ENCODE results near the gene INHA. TPM values are rescaled to one million over a fixed set of nuclear protein-coding genes. Genes with fewer than 3 reads are reported as not detected.

INHA gene
- total RNA-seq, 1 experiment from 2014 or later, result 0.31 TPM

- Histone ChIP-seq H3K4me1 (ENCODE audit: insufficient read depth, low read length) (peaks cover 5% of the 10 kb centered on the region; the same call in 1 of the 2 replicates), H4K5ac (ENCODE audit: insufficient read length, low read depth, low read length) (no peak overlapping the region), H3K14ac (ENCODE audit: insufficient read depth, low read length) (no peak overlapping the region), H2BK12ac (ENCODE audit: insufficient read length, low read depth, low read length) (no peak overlapping the region), H2AFZ (ENCODE audit: low read length) (no peak overlapping the region), H3K23me2 (ENCODE audit: insufficient read length, low read depth, low read length, poor library complexity, severe bottlenecking) (peaks cover 4% of the 10 kb centered on the region), H3K27me3 (ENCODE audit: insufficient read depth, low read length) (no peaks in the 10 kb centered on the region; the same call in 1 of the 2 replicates), H2BK15ac (ENCODE audit: low read depth, low read length) (no peak overlapping the region), H4K91ac (ENCODE audit: insufficient read length, low read depth, low read length) (no peak overlapping the region), H3K9me3 (ENCODE audit: control insufficient read depth, low read depth, low read length) (no peaks in the 10 kb centered on the region), H2BK5ac (ENCODE audit: insufficient read length, low read length) (no peak overlapping the region), H2AK5ac (ENCODE audit: insufficient read length, low read length) (no peak overlapping the region), H3K56ac (ENCODE audit: insufficient read length, low read depth, low read length) (no peak overlapping the region), H4K8ac (replicated peaks; ENCODE audit: insufficient read length, low read depth, low read length) (no peak overlapping the region), H3K27ac (ENCODE audit: insufficient read length, low read depth, low read length) (no peak overlapping the region), H3K79me2 (ENCODE audit: insufficient read depth, low read length) (no peaks in the 10 kb centered on the region), H2BK120ac (ENCODE audit: low read depth, low read length, poor library complexity, severe bottlenecking) (no peak overlapping the region), H3K9ac (ENCODE audit: extremely low read depth, insufficient read length, low read length) (no peak overlapping the region), H3T11ph (ENCODE audit: low read length) (no peak overlapping the region), H4K20me1 (ENCODE audit: control insufficient read depth, insufficient read depth, insufficient read length) (no peaks in the 10 kb centered on the region), H2BK20ac (ENCODE audit: low read depth, low read length, poor library complexity, severe bottlenecking) (no peak overlapping the region), H3K18ac (ENCODE audit: insufficient read length, low read depth, low read length) (no peak overlapping the region), H3K23ac (ENCODE audit: insufficient read length, low read depth, low read length) (no peak overlapping the region), H3K79me1 (ENCODE audit: insufficient read depth, low read depth, low read length, poor library complexity, severe bottlenecking) (no peaks in the 10 kb centered on the region), H3K4me2 (ENCODE audit: insufficient read depth, insufficient read length, low read length) (no peak overlapping the region), H3K4ac (ENCODE audit: low read depth, low read length) (no peak overlapping the region)
- TF ChIP-seq CTCF (conservative IDR thresholded peaks at IDR 0.05), result no peak
- no CpG with 5 or more reads among the region's 6 CpGs for WGBS (ENCODE audit: extremely low coverage, insufficient read length, low lambda C conversion rate)
- peak overlapping the region in 1 of 3 experiments; percentile 48; a peak in 1 of 7 replicates for H3K27ac Mint-ChIP-seq
- no peak overlapping the region; a peak in 2 of 5 replicates for H3K4me3 Mint-ChIP-seq
- H3K27me3 Mint-ChIP-seq (ENCODE audit: low read depth), result peaks cover 18% of the 10 kb centered on the region
- no peaks in the 10 kb centered on the region; a peak in 1 of 5 replicates for H3K9me3 Mint-ChIP-seq
- peaks cover 46 to 59% of the 10 kb centered on the region in 2 experiments for H3K4me1 Mint-ChIP-seq
- no peaks in the 10 kb centered on the region for H3K36me3 Mint-ChIP-seq (ENCODE audit: insufficient read depth in 1 of 3, low read depth in 3 of 3)
- no peak for DNase-seq
These were observed 3.7 kb downstream of the INHA start for GRCh38 chr2:219575566-219576504.
